GM12878 (cell line): Measurements from ENCODE around the gene FGD4. TPM values are rescaled to one million over a fixed set of nuclear protein-coding genes. Genes with fewer than 3 reads are reported as not detected.

Experiments
- ATAC-seq: fragments of 200-7000 bp; cut with Tn5 transposase; 3 replicates; pipeline ENCODE4 v1.9.1; 2020; ENCODE audit warnings: mild to moderate bottlenecking, moderate library complexity
- BruUV-seq: library from RNA; stranded (reverse); fragments of 400-500 nt; replicated peaks from 2 replicates; lab custom pipeline; 2021; lab: Mats Ljungman, UMichigan
- CTCF ChIA-PET: fragments of 300-600 bp; sonication (Branson Sonifier 250); formaldehyde crosslinking; extraction: SDS; loops from one replicate; lab custom pipeline; 2021; ENCODE audit warnings: inconsistent platforms; lab: Yijun Ruan, JAX
- POLR2A ChIA-PET: fragments of 350-600 bp; formaldehyde crosslinking; extraction: SDS; loops from one replicate; lab custom pipeline; 2021; ENCODE audit warnings: inconsistent platforms; lab: Charles Lee
- RAD21 ChIA-PET: fragments of 300-600 bp; sonication (Branson Sonifier 250); formaldehyde crosslinking; loops from one replicate; lab custom pipeline; 2023; ENCODE audit warnings: antibody characterized with exemption; ENCODE audit not compliant: unreplicated experiment; lab: Charles Lee
- SMC1A ChIA-PET: fragments of 300-600 bp; sonication (Branson Sonifier 250); formaldehyde crosslinking; loops from one replicate; lab custom pipeline; 2023; ENCODE audit not compliant: unreplicated experiment, uncharacterized antibody; lab: Charles Lee
- DNase-seq: peaks from one replicate; pipeline ENCODE4 v3.0.0-alpha.2; 2011; ENCODE audit warnings: low read depth, low spot score
- FAIRE-seq: peaks from 3 replicates; lab custom pipeline; 2011; peaks lifted over from hg19 to GRCh38; lab: Jason Lieb, UNC
- H2AFZ ChIP-seq: 2 replicates; pipeline ENCODE4 v1.6.0; 2011; ENCODE audit warnings: low read depth, low read length, control low read depth; ENCODE audit not compliant: control insufficient read depth
- H3K27ac ChIP-seq: 2 replicates; pipeline ENCODE4 v1.5.1; 2011; ENCODE audit warnings: control low read depth; ENCODE audit not compliant: control insufficient read depth, insufficient read depth
- H3K27me3 ChIP-seq, 2 experiments: replicated peaks in 1 of 2; 2 replicates each; pipeline versions ENCODE4 v1.6.0 to v1.6.1; 2011; ENCODE audit warnings: low read length in 1 of 2; ENCODE audit not compliant: control insufficient read depth in 2 of 2, insufficient read depth in 2 of 2
- H3K36me3 ChIP-seq, 2 experiments: 2 replicates each; pipeline ENCODE4 v1.5.1; 2011; ENCODE audit warnings: low read length in 1 of 2; ENCODE audit not compliant: control insufficient read depth in 2 of 2, insufficient read depth in 2 of 2
- H3K4me1 ChIP-seq: 2 replicates; pipeline ENCODE4 v1.6.1; 2011; ENCODE audit warnings: mild to moderate bottlenecking, low read length, moderate library complexity, mixed read lengths; ENCODE audit not compliant: control insufficient read depth, insufficient read depth
- H3K4me2 ChIP-seq: 2 replicates; pipeline ENCODE4 v1.6.0; 2011; ENCODE audit warnings: control low read depth; ENCODE audit not compliant: control insufficient read depth, insufficient read depth
- H3K4me3 ChIP-seq: fragments of 200-600 bp; sonication (generic); 2 replicates; pipeline ENCODE4 v1.5.1; 2016
- H3K79me2 ChIP-seq: 2 replicates; pipeline ENCODE4 v1.6.0; 2011; ENCODE audit warnings: low read length; ENCODE audit not compliant: control insufficient read depth, insufficient read depth
- H3K9ac ChIP-seq: 2 replicates; pipeline ENCODE4 v1.8.0; 2011; ENCODE audit warnings: low read length, control low read depth, mixed read lengths; ENCODE audit not compliant: control insufficient read depth, insufficient read depth
- H3K9me3 ChIP-seq: replicated peaks from 3 replicates; pipeline ENCODE4 v1.5.1; 2011; ENCODE audit warnings: mild to moderate bottlenecking, low read length; ENCODE audit not compliant: control insufficient read depth, insufficient read depth
- H4K20me1 ChIP-seq: 2 replicates; pipeline ENCODE4 v1.6.0; 2011; ENCODE audit not compliant: control insufficient read depth, insufficient read depth
- BCL11A ChIP-seq: IDR thresholded peaks from 2 replicates; pipeline ENCODE4 v1.6.1; 2011; ENCODE audit warnings: low read depth, low read length
- CBX5 ChIP-seq: sonication (generic); IDR thresholded peaks from 2 replicates; pipeline ENCODE4 v1.6.1; 2016; ENCODE audit warnings: low read depth, moderate library complexity, mild to moderate bottlenecking, inconsistent platforms
- FOS ChIP-seq: IDR thresholded peaks from 3 replicates; pipeline ENCODE4 v1.6.1; 2011; ENCODE audit warnings: borderline replicate concordance; ENCODE audit not compliant: insufficient read length; ENCODE audit errors: extremely low read depth
- IRF3 ChIP-seq: fragments of 450-650 bp; IDR thresholded peaks from 2 replicates; pipeline ENCODE4 v1.6.1; 2014; ENCODE audit warnings: mild to moderate bottlenecking
- MXI1 ChIP-seq: fragments of 150-350 bp; IDR thresholded peaks from 2 replicates; pipeline ENCODE4 v1.6.1; 2011; ENCODE audit warnings: low read depth, mild to moderate bottlenecking, inconsistent platforms, low read length, improper control_type of control experiment
- SMAD5 ChIP-seq: IDR thresholded peaks from 2 replicates; pipeline ENCODE4 v1.6.1; 2016; ENCODE audit warnings: antibody characterized with exemption, low read depth
- ZBTB40 ChIP-seq: fragments of 450-650 bp; IDR thresholded peaks from 2 replicates; pipeline ENCODE4 v1.6.1; 2016; ENCODE audit warnings: mild to moderate bottlenecking, moderate library complexity, borderline replicate concordance
- ZNF217 ChIP-seq: fragments of 450-650 bp; IDR thresholded peaks from 2 replicates; pipeline ENCODE4 v1.6.1; 2017; ENCODE audit warnings: antibody characterized with exemption, mild to moderate bottlenecking
- WGBS: methylation state at CpG from one replicate; pipeline ENCODE4 v1.1.6; 2016; ENCODE audit warnings: low lambda C conversion rate; ENCODE audit not compliant: insufficient replicate concordance, insufficient coverage; ENCODE audit errors: missing lambda C conversion rate; 5-methylcytosine and 5-hydroxymethylcytosine counted together
- in situ Hi-C: fragments of 300-500 bp; cut with MboI; formaldehyde crosslinking; loops from 9 replicates; pipeline ENCODE4 v1.14.3; 2018; ENCODE audit warnings: mixed read lengths
- intact Hi-C: fragments of 100-400 bp; cut with micrococcal nuclease; formaldehyde crosslinking; loops from one replicate; pipeline ENCODE4 v1.14.2; 2022; ENCODE audit not compliant: unreplicated experiment
- polyA plus RNA-seq, 11 experiments: library from polyadenylated mRNA; depleted of rRNA in 4 of 11; unstranded in 6 of 11; stranded (reverse) in 5 of 11; fragments of >200 nt; fragmentation: Nextera tagmentation in 4 of 11; fragmentation: Illumina TruSeq in 1 of 11; extraction: Ambion mirVana in 4 of 11; extraction: Trizol in 1 of 11; gene quantifications; 1 replicate in 1 of 11; 2 replicates in 10 of 11; pipeline versions ENCODE4 v1.2.1 to v1.2.3, GENCODE V29; 2011 to 2016; ENCODE audit warnings: inconsistent platforms in 2 of 11, missing spikeins in 2 of 11, low read depth in 1 of 11
- total RNA-seq, 4 experiments: library from RNA; depleted of rRNA in 3 of 4; stranded (reverse); fragments of >200 nt in 3 of 4; fragmentation: Illumina TruSeq in 1 of 4; extraction: Trizol in 1 of 4; gene quantifications; 2 replicates each; pipeline versions ENCODE4 v1.2.1 to v1.2.3, GENCODE V29; 2013 to 2021
- TF ChIP-seq, protein P1 (sequence below): fragments of 450-650 bp; IDR thresholded peaks from 2 replicates; pipeline ENCODE4 v1.6.1; 2018; ENCODE audit warnings: borderline replicate concordance, mild to moderate bottlenecking; ENCODE audit not compliant: partially characterized antibody
- TF ChIP-seq, protein P2 (sequence below): fragments of 150-350 bp; IDR thresholded peaks from 2 replicates; pipeline ENCODE4 v1.6.1; 2016; ENCODE audit warnings: low read depth, low read length

Gene FGD4
- total and polyA plus RNA-seq, 10 of the 15 experiments (the other 5 are each of a cell fraction or from before 2014, with no cell fraction given) = 0.01 to 0.18 (median 0.08) TPM; not detected in 3

- ATAC-seq = no peak
- no peaks in the 10 kb centered on the region for H4K20me1 ChIP-seq
- no peak for DNase-seq
- H3K36me3 ChIP-seq = no peaks in the 10 kb centered on the region
- no peak for FAIRE-seq
- H3K79me2 ChIP-seq = no peaks in the 10 kb centered on the region
- ChIA-PET SMC1A (interaction anchor here (0.7 to 1.1 kb wide), 3 partner anchors 70 to 710 kb away, joined by 3 read pairs; partner anchors contain the start of gene YARS2), POLR2A (no interaction called here), RAD21 (interaction anchor here (0.8 kb wide), 1 partner anchor 21 kb away, joined by 3 read pairs; no protein-coding TSS in a partner anchor), CTCF (interaction anchor here (3.1 kb wide), 1 partner anchor 392 kb away, joined by 25 read pairs; the partner anchor contains the start of gene YARS2)
- intact Hi-C loops = loop anchor here (10.0 kb wide), 1 partner anchor 392 kb away; the partner anchor contains the start of gene YARS2
- in situ Hi-C loops = loop anchor here (5.0 to 25.0 kb wide), 2 partner anchors 309 to 1649 kb away; partner anchors contain the start of gene ALG10
- WGBS = 95% methylated on average over 3 of the region's 3 CpGs
- no peak overlapping the region for H3K9ac ChIP-seq
- H3K27ac ChIP-seq = no peak overlapping the region
- no peak overlapping the region for H3K4me3 ChIP-seq
- H3K27me3 ChIP-seq = no peaks in the 10 kb centered on the region
- H3K4me1 ChIP-seq = no peaks in the 10 kb centered on the region
- no peak overlapping the region for H3K4me2 ChIP-seq
- H2AFZ ChIP-seq = no peak overlapping the region
- BruUV-seq = no TSS peak
- no peaks in the 10 kb centered on the region for H3K9me3 ChIP-seq
- no peak for TF ChIP-seq ZNF217
- no peak for TF ChIP-seq CBX5
- TF ChIP-seq, protein P1, sequence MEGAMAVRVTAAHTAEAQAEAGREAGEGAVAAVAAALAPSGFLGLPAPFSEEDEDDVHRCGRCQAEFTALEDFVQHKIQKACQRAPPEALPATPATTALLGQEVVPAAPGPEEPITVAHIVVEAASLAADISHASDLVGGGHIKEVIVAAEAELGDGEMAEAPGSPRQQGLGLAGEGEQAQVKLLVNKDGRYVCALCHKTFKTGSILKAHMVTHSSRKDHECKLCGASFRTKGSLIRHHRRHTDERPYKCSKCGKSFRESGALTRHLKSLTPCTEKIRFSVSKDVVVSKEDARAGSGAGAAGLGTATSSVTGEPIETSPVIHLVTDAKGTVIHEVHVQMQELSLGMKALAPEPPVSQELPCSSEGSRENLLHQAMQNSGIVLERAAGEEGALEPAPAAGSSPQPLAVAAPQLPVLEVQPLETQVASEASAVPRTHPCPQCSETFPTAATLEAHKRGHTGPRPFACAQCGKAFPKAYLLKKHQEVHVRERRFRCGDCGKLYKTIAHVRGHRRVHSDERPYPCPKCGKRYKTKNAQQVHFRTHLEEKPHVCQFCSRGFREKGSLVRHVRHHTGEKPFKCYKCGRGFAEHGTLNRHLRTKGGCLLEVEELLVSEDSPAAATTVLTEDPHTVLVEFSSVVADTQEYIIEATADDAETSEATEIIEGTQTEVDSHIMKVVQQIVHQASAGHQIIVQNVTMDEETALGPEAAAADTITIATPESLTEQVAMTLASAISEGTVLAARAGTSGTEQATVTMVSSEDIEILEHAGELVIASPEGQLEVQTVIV = no peak
- no peak for TF ChIP-seq BCL11A
- TF ChIP-seq MXI1 = no peak
- TF ChIP-seq FOS = no peak
- TF ChIP-seq SMAD5 = no peak
- TF ChIP-seq, protein P2, sequence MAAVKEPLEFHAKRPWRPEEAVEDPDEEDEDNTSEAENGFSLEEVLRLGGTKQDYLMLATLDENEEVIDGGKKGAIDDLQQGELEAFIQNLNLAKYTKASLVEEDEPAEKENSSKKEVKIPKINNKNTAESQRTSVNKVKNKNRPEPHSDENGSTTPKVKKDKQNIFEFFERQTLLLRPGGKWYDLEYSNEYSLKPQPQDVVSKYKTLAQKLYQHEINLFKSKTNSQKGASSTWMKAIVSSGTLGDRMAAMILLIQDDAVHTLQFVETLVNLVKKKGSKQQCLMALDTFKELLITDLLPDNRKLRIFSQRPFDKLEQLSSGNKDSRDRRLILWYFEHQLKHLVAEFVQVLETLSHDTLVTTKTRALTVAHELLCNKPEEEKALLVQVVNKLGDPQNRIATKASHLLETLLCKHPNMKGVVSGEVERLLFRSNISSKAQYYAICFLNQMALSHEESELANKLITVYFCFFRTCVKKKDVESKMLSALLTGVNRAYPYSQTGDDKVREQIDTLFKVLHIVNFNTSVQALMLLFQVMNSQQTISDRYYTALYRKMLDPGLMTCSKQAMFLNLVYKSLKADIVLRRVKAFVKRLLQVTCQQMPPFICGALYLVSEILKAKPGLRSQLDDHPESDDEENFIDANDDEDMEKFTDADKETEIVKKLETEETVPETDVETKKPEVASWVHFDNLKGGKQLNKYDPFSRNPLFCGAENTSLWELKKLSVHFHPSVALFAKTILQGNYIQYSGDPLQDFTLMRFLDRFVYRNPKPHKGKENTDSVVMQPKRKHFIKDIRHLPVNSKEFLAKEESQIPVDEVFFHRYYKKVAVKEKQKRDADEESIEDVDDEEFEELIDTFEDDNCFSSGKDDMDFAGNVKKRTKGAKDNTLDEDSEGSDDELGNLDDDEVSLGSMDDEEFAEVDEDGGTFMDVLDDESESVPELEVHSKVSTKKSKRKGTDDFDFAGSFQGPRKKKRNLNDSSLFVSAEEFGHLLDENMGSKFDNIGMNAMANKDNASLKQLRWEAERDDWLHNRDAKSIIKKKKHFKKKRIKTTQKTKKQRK = no peak
- TF ChIP-seq IRF3 = no peak
- TF ChIP-seq ZBTB40 = no peak
These were observed 36.5 kb upstream of the FGD4 start for GRCh38 chr12:32362892-32363291.
